Adrenal gland (tissue), 19 donors: ENCODE data around the gene C12orf50. TPM values are rescaled to one million over a fixed set of nuclear protein-coding genes. Genes with fewer than 3 reads are reported as not detected.

Experiments used
- DNase-seq, 7 donors: peaks; one replicate each; pipeline ENCODE4 v3.0.0-alpha.2; 2019 to 2020
- H3K27ac ChIP-seq, 5 donors: fragments of 200-600 bp; sonication (generic) in 4 of 5; 1 replicate in 3 of 5; 2 replicates in 2 of 5; pipeline versions ENCODE4 v1.5.1 to v1.8.0; 2016 to 2020; ENCODE audit warnings: mild to moderate bottlenecking in 1 of 5
- H3K27me3 ChIP-seq: fragments of 200-600 bp; 2 replicates; pipeline ENCODE4 v1.8.0; 2021
- H3K36me3 ChIP-seq, 2 donors: fragments of 200-600 bp; replicated peaks in 1 of 2; 1 replicate in 1 of 2; 2 replicates in 1 of 2; pipeline versions ENCODE4 v1.5.1 to v1.8.0; 2018 to 2022
- H3K4me1 ChIP-seq, 2 donors: fragments of 200-600 bp; replicated peaks in 1 of 2; 1 replicate in 1 of 2; 2 replicates in 1 of 2; pipeline versions ENCODE4 v1.5.1 to v1.8.0; 2018 to 2021
- H3K4me3 ChIP-seq, 4 donors: fragments of 200-600 bp; sonication (generic) in 3 of 4; one replicate each; pipeline ENCODE4 v1.5.1; 2016 to 2018
- H3K9me3 ChIP-seq, 3 donors: fragments of 200-600 bp; sonication (generic) in 1 of 3; replicated peaks in 1 of 3; 1 replicate in 2 of 3; 2 replicates in 1 of 3; pipeline versions ENCODE4 v1.5.1 to v1.8.0; 2016 to 2021
- CTCF ChIP-seq, 6 experiments: fragments of 450-650 bp in 4 of 6; fragments of 200-600 bp in 2 of 6; sonication (generic) in 1 of 6; IDR thresholded peaks; 1 replicate in 5 of 6; 2 replicates in 1 of 6; pipeline versions ENCODE4 v1.5.1 to v1.8.0; 2016 to 2021; ENCODE audit warnings: antibody characterized with exemption in 6 of 6, mild to moderate bottlenecking in 2 of 6, moderate library complexity in 1 of 6
- POLR2A ChIP-seq, 2 donors: fragments of 450-650 bp; IDR thresholded peaks; one replicate each; pipeline ENCODE4 v1.6.1; 2017; ENCODE audit warnings: antibody characterized with exemption in 2 of 2, mild to moderate bottlenecking in 2 of 2, moderate library complexity in 1 of 2
- WGBS, 4 donors: extraction: QIAGEN DNeasy Blood & Tissue Kit in 2 of 4; methylation state at CpG; one replicate each; pipeline versions ENCODE4 v1.1.5 to v1.1.7; 2013 to 2017; 5-methylcytosine and 5-hydroxymethylcytosine counted together
- intact Hi-C, 2 donors: fragments of 100-400 bp; cut with DNase I; formaldehyde crosslinking; loops; one replicate each; pipeline versions ENCODE4 v1.14.1 to v1.15.0; 2022 to 2023
- long read RNA-seq, 10 donors: library from polyadenylated mRNA in 3 of 10; unstranded in 2 of 10; stranded (forward) in 1 of 10; transcript quantifications; one replicate each; pipeline ENCODE4 v2.0.0 and lab custom pipeline, GENCODE V29; 2021 to 2026
- polyA plus RNA-seq, 3 donors: library from polyadenylated mRNA; stranded (reverse); fragments of 200-250 nt in 2 of 3; fragments of 350-450 nt in 1 of 3; fragmentation: Illumina TruSeq in 1 of 3; extraction: RNeasy Lipid Tissue Mini Kit (QIAGEN cat#74804) in 1 of 3; gene quantifications; one replicate each; pipeline ENCODE4 v1.2.3, GENCODE V29; 2013 to 2014
- total RNA-seq, 9 donors: library from RNA; depleted of rRNA in 4 of 9; stranded (reverse); fragments of >200 nt in 4 of 9; fragments of 120-200 nt in 1 of 9; fragmentation: NEBNext Ultra II Directional in 1 of 9; extraction: Animal tissue kit (Norgen Biotek cat#: 25700) in 1 of 9; gene quantifications; one replicate each; pipeline versions ENCODE4 v1.1.0 to v1.2.4, GENCODE V29; 2013 to 2023
- donor health status: healthy with polysubstance abuse.
- donor health status: Bipolar disorder and iron deficiency.
- donor health status: DM: yes; HTN: yes; CAD: no.
- donor health status: DM: no; HTN: no; CAD: no.
- donor health status: DM: no; HTN: no; CAD: no.
- donor health status: DM: yes; HTN: yes; CAD: no.

Gene C12orf50
- total RNA-seq (1 to 10 TPM in 2 of 9 donors, under 1 TPM in 5, not detected in 2; 0.04 to 1.4 (median 0.12) TPM), polyA plus RNA-seq (under 1 TPM; 0.16 to 0.27 (median 0.17) TPM)
- long read RNA-seq, donor 1: 0 reads
- long read RNA-seq, donor 2: 0 reads
- long read RNA-seq, donor 3: 0 reads
- long read RNA-seq, donor 4: 0 reads
- long read RNA-seq, donor 5: 0 reads
- long read RNA-seq, donor 6: 0 reads
- long read RNA-seq, donor 7: 0 reads
- long read RNA-seq, donor 8: 0 reads
- long read RNA-seq, donor 9: 0 reads
- long read RNA-seq, donor 10, partial matches to known transcripts: 11 of 19 reads
- long read RNA-seq, donor 10, other reads (novel, unspliced or antisense): 8 of 19 reads

GRCh38 chr12:88029093-88029665, at the start of gene C12orf50:
TSS of gene C12orf50 (minus strand) at chr12:88029401. CDS start at chr12:88026962, 2,439 bp downstream.
- DNase-seq: no peak
- Histone ChIP-seq H3K27me3 (no peaks in the 10 kb centered on the region), H3K27ac (no peak within 1 kb of the TSS), H3K36me3 (no peaks in the 10 kb centered on the region), H3K9me3 (no peaks in the 10 kb centered on the region), H3K4me1 (no peaks in the 10 kb centered on the region), H3K4me3 (no peak within 1 kb of the TSS)
- WGBS, 4 donors: 47 to 56% (median 51%) methylated on average over 3 of the region's 3 CpGs
- intact Hi-C loops: no loop called here
- no peak for TF ChIP-seq POLR2A (IDR thresholded peaks at IDR 0.05)

- WGBS, 4 donors: 95 to 99% (median 98%) methylated on average over 9 of the region's 9 CpGs
- no peaks in the 10 kb centered on the region for H3K36me3 ChIP-seq
- H3K4me3 ChIP-seq: no peak overlapping the region
- no peak for DNase-seq
- intact Hi-C loops: no loop called here
- H3K27me3 ChIP-seq: no peaks in the 10 kb centered on the region
- H3K27ac ChIP-seq: no peak overlapping the region
- TF ChIP-seq CTCF (IDR thresholded peaks at IDR 0.05): no peak
- TF ChIP-seq POLR2A (IDR thresholded peaks at IDR 0.05): no peak
- no peaks in the 10 kb centered on the region for H3K4me1 ChIP-seq
- no peaks in the 10 kb centered on the region for H3K9me3 ChIP-seq
Observed at GRCh38 chr12:88067301-88067700, 38.1 kb upstream of the C12orf50 start.

- DNase-seq: no peak
- H3K27me3 ChIP-seq: no peaks in the 10 kb centered on the region
- H3K9me3 ChIP-seq: no peaks in the 10 kb centered on the region
- WGBS, 4 donors: 90 to 95% (median 94%) methylated on average over 2 of the region's 2 CpGs
- TF ChIP-seq CTCF (IDR thresholded peaks at IDR 0.05): no peak
- no peak overlapping the region for H3K27ac ChIP-seq
- no peaks in the 10 kb centered on the region for H3K36me3 ChIP-seq
- intact Hi-C loops: no loop called here
- no peak overlapping the region for H3K4me3 ChIP-seq
- H3K4me1 ChIP-seq: peaks cover 0 to 12% of the 10 kb centered on the region in 2 donors
Observed at GRCh38 chr12:88063375-88063774, 34.2 kb upstream of the C12orf50 start.

- Histone ChIP-seq H3K27ac (no peak overlapping the region), H3K4me3 (no peak overlapping the region), H3K9me3 (no peaks in the 10 kb centered on the region), H3K4me1 (peaks cover 0 to 12% of the 10 kb centered on the region in 2 donors), H3K27me3 (no peaks in the 10 kb centered on the region), H3K36me3 (no peaks in the 10 kb centered on the region)
- no peak for DNase-seq
- TF ChIP-seq CTCF (IDR thresholded peaks at IDR 0.05) (no peak), POLR2A (IDR thresholded peaks at IDR 0.05) (no peak)
- intact Hi-C loops: no loop called here
- WGBS, 4 donors: 78 to 94% (median 84%) methylated on average over 1 of the region's 1 CpG
Observed at GRCh38 chr12:88062474-88062873, 33.3 kb upstream of the C12orf50 start.

GRCh38 chr12:88058719-88059077, 29.5 kb upstream of the C12orf50 start:
- Histone ChIP-seq H3K27me3 (no peaks in the 10 kb centered on the region), H3K4me1 (peaks cover 0 to 12% of the 10 kb centered on the region in 2 donors), H3K36me3 (peaks cover 0 to 9% of the 10 kb centered on the region in 2 donors), H3K4me3 (no peak overlapping the region), H3K27ac (no peak overlapping the region), H3K9me3 (no peaks in the 10 kb centered on the region)
- intact Hi-C loops: no loop called here
- TF ChIP-seq CTCF (IDR thresholded peaks at IDR 0.05) (no peak), POLR2A (IDR thresholded peaks at IDR 0.05) (no peak)
- 91 to 100% (median 96%) methylated on average over 1 of the region's 1 CpG for WGBS, 4 donors
- no peak for DNase-seq
